GM12878 (cell line): ENCODE results near the gene MEIS2. TPM values are rescaled to one million over a fixed set of nuclear protein-coding genes. Genes with fewer than 3 reads are reported as not detected.

Experiments used
- ATAC-seq: fragments of 200-7000 bp; cut with Tn5 transposase; 3 replicates; pipeline ENCODE4 v1.9.1; 2020; ENCODE audit warnings: mild to moderate bottlenecking, moderate library complexity
- BruUV-seq: library from RNA; stranded (reverse); fragments of 400-500 nt; replicated peaks from 2 replicates; lab custom pipeline; 2021; lab: Mats Ljungman, UMichigan
- CTCF ChIA-PET: fragments of 300-600 bp; sonication (Branson Sonifier 250); formaldehyde crosslinking; extraction: SDS; loops from one replicate; lab custom pipeline; 2021; ENCODE audit warnings: inconsistent platforms; lab: Yijun Ruan, JAX
- POLR2A ChIA-PET: fragments of 350-600 bp; formaldehyde crosslinking; extraction: SDS; loops from one replicate; lab custom pipeline; 2021; ENCODE audit warnings: inconsistent platforms; lab: Charles Lee
- RAD21 ChIA-PET: fragments of 300-600 bp; sonication (Branson Sonifier 250); formaldehyde crosslinking; loops from one replicate; lab custom pipeline; 2023; ENCODE audit warnings: antibody characterized with exemption; ENCODE audit not compliant: unreplicated experiment; lab: Charles Lee
- SMC1A ChIA-PET: fragments of 300-600 bp; sonication (Branson Sonifier 250); formaldehyde crosslinking; loops from one replicate; lab custom pipeline; 2023; ENCODE audit not compliant: unreplicated experiment, uncharacterized antibody; lab: Charles Lee
- DNase-seq: peaks from one replicate; pipeline ENCODE4 v3.0.0-alpha.2; 2011; ENCODE audit warnings: low read depth, low spot score
- FAIRE-seq: peaks from 3 replicates; lab custom pipeline; 2011; peaks lifted over from hg19 to GRCh38; lab: Jason Lieb, UNC
- H2AFZ ChIP-seq: 2 replicates; pipeline ENCODE4 v1.6.0; 2011; ENCODE audit warnings: low read depth, low read length, control low read depth; ENCODE audit not compliant: control insufficient read depth
- H3K27ac ChIP-seq: 2 replicates; pipeline ENCODE4 v1.5.1; 2011; ENCODE audit warnings: control low read depth; ENCODE audit not compliant: control insufficient read depth, insufficient read depth
- H3K27me3 ChIP-seq, 2 experiments: replicated peaks in 1 of 2; 2 replicates each; pipeline versions ENCODE4 v1.6.0 to v1.6.1; 2011; ENCODE audit warnings: low read length in 1 of 2; ENCODE audit not compliant: control insufficient read depth in 2 of 2, insufficient read depth in 2 of 2
- H3K36me3 ChIP-seq, 2 experiments: 2 replicates each; pipeline ENCODE4 v1.5.1; 2011; ENCODE audit warnings: low read length in 1 of 2; ENCODE audit not compliant: control insufficient read depth in 2 of 2, insufficient read depth in 2 of 2
- H3K4me1 ChIP-seq: 2 replicates; pipeline ENCODE4 v1.6.1; 2011; ENCODE audit warnings: mild to moderate bottlenecking, low read length, moderate library complexity, mixed read lengths; ENCODE audit not compliant: control insufficient read depth, insufficient read depth
- H3K4me2 ChIP-seq: 2 replicates; pipeline ENCODE4 v1.6.0; 2011; ENCODE audit warnings: control low read depth; ENCODE audit not compliant: control insufficient read depth, insufficient read depth
- H3K4me3 ChIP-seq: fragments of 200-600 bp; sonication (generic); 2 replicates; pipeline ENCODE4 v1.5.1; 2016
- H3K79me2 ChIP-seq: 2 replicates; pipeline ENCODE4 v1.6.0; 2011; ENCODE audit warnings: low read length; ENCODE audit not compliant: control insufficient read depth, insufficient read depth
- H3K9ac ChIP-seq: 2 replicates; pipeline ENCODE4 v1.8.0; 2011; ENCODE audit warnings: low read length, control low read depth, mixed read lengths; ENCODE audit not compliant: control insufficient read depth, insufficient read depth
- H3K9me3 ChIP-seq: replicated peaks from 3 replicates; pipeline ENCODE4 v1.5.1; 2011; ENCODE audit warnings: mild to moderate bottlenecking, low read length; ENCODE audit not compliant: control insufficient read depth, insufficient read depth
- H4K20me1 ChIP-seq: 2 replicates; pipeline ENCODE4 v1.6.0; 2011; ENCODE audit not compliant: control insufficient read depth, insufficient read depth
- FOXK2 ChIP-seq: fragments of 450-650 bp; IDR thresholded peaks from 2 replicates; pipeline ENCODE4 v1.6.1; 2017; ENCODE audit warnings: mild to moderate bottlenecking, moderate library complexity
- IKZF1 ChIP-seq: fragments of 450-650 bp; conservative IDR thresholded peaks from 2 replicates; pipeline ENCODE4 v1.6.1; 2017; ENCODE audit warnings: antibody characterized with exemption, mild to moderate bottlenecking
- IKZF2 ChIP-seq, 2 experiments: fragments of 450-650 bp; IDR thresholded peaks; 2 replicates each; pipeline ENCODE4 v1.6.1; 2017; ENCODE audit warnings: mild to moderate bottlenecking in 2 of 2, moderate library complexity in 2 of 2
- RAD21 ChIP-seq: IDR thresholded peaks from 2 replicates; pipeline ENCODE4 v1.6.1; 2011; ENCODE audit warnings: mild to moderate bottlenecking, low read depth, low read length, moderate library complexity; ENCODE audit not compliant: insufficient read depth
- RFX5 ChIP-seq: IDR thresholded peaks from 2 replicates; pipeline ENCODE4 v1.6.1; 2011; ENCODE audit warnings: low read depth, low read length, improper control_type of control experiment
- SREBF1 ChIP-seq: IDR thresholded peaks from 2 replicates; pipeline ENCODE4 v1.6.1; 2012; ENCODE audit warnings: mild to moderate bottlenecking, low read length
- WGBS: methylation state at CpG from one replicate; pipeline ENCODE4 v1.1.6; 2016; ENCODE audit warnings: low lambda C conversion rate; ENCODE audit not compliant: insufficient replicate concordance, insufficient coverage; ENCODE audit errors: missing lambda C conversion rate; 5-methylcytosine and 5-hydroxymethylcytosine counted together
- in situ Hi-C: fragments of 300-500 bp; cut with MboI; formaldehyde crosslinking; loops from 9 replicates; pipeline ENCODE4 v1.14.3; 2018; ENCODE audit warnings: mixed read lengths
- intact Hi-C: fragments of 100-400 bp; cut with micrococcal nuclease; formaldehyde crosslinking; loops from one replicate; pipeline ENCODE4 v1.14.2; 2022; ENCODE audit not compliant: unreplicated experiment
- polyA plus RNA-seq, 11 experiments: library from polyadenylated mRNA; depleted of rRNA in 4 of 11; unstranded in 6 of 11; stranded (reverse) in 5 of 11; fragments of >200 nt; fragmentation: Nextera tagmentation in 4 of 11; fragmentation: Illumina TruSeq in 1 of 11; extraction: Ambion mirVana in 4 of 11; extraction: Trizol in 1 of 11; gene quantifications; 1 replicate in 1 of 11; 2 replicates in 10 of 11; pipeline versions ENCODE4 v1.2.1 to v1.2.3, GENCODE V29; 2011 to 2016; ENCODE audit warnings: inconsistent platforms in 2 of 11, missing spikeins in 2 of 11, low read depth in 1 of 11
- total RNA-seq, 4 experiments: library from RNA; depleted of rRNA in 3 of 4; stranded (reverse); fragments of >200 nt in 3 of 4; fragmentation: Illumina TruSeq in 1 of 4; extraction: Trizol in 1 of 4; gene quantifications; 2 replicates each; pipeline versions ENCODE4 v1.2.1 to v1.2.3, GENCODE V29; 2013 to 2021
- TF ChIP-seq, protein P1 (sequence below): IDR thresholded peaks from 2 replicates; pipeline ENCODE4 v1.6.1; 2011; ENCODE audit warnings: low read depth, mild to moderate bottlenecking, low read length, moderate library complexity, borderline replicate concordance; ENCODE audit errors: extremely low read depth
- TF ChIP-seq, protein P2 (sequence below): fragments of 450-650 bp; conservative IDR thresholded peaks from 2 replicates; pipeline ENCODE4 v1.6.1; 2017; ENCODE audit warnings: mild to moderate bottlenecking, moderate library complexity
- TF ChIP-seq, protein P3 (sequence below): fragments of 450-650 bp; IDR thresholded peaks from 2 replicates; pipeline ENCODE4 v1.6.1; 2016; ENCODE audit warnings: mild to moderate bottlenecking

MEIS2 gene
- total and polyA plus RNA-seq, 10 of the 15 experiments (the other 5 are each of a cell fraction or from before 2014, with no cell fraction given): 9.2 to 54.0 (median 20.4) TPM

DNA sequence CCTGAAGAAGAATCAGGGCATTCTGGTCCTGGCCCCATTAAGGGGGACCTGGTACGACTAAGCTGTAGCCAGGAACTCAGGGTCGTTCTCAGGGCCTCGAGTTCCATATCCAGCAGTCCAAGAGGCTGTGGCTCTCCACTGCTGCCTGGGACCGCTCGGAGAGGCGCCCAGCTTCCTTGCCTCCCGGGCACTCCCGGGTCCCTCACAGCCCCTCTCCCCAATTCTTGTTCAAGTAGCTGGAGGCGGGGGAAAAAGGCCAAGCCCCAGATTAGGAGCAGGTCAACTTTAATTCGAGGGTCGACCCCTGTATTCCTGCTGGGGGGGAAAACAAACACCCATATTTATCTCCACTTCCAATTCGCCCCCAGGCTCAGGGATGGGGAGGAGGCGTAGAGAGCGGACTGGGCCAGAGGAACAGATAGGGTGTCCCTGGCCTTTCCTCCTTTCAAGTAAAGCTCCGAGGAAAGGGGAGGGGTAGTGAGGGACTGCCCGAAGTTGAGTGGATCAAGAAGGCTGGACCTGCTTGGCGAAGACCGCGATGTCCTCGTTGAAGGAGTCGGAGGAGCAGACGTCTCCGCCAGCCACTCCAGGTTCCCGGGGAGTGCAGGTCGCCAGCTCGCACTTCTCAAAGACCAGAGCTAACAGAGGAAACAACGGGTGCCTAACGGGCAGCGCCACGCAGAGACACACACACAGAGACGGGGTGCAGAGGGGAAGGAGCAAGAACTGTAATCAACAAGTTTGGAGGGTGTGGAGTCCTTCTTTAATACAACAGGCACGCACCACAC, 4.4 kb downstream of the MEIS2 start (continued):
- TF ChIP-seq RAD21 (no peak), SREBF1 (no peak)

DNA sequence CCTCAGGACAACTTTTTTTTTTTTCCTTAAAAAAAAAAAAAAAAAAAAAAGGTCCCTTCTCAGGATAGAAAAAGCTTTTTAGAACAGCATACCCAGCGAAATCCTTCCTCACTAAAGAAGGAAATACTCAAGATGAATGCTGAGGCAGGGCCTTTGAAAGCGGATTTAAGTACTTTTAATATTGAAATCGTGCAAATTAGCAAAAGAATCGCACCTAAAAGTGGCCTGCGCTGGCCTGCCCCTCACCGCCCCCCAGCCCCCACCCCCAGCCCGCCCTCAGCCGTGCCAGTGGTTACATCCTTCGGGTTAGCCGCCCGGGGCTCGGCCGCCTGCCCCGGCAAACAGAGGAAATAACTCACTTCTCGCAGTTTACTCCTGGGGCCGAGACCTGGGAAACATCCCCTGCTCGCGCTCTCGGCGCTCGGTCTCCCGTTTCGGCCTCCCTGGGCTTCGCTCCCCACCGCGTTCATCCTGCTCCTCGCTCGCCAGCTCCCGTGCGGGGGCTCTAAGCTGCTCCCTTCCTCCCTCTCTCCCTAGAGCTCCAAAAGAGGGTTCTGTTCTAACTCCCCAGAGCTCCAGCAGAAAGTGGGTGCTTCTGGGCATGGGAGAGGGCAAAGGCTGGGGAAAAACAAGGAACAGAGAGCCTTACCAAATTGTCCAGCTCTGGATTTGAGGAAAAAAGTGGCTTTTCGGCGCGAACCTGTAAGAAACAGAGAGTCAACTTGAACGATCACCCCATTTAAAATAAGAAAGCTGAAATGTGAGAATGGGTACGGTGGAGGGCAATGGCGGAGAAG, 5.2 kb downstream of the MEIS2 start:
- in situ Hi-C loops: loop anchor here (10.0 kb wide), 1 partner anchor 1570 kb away; no protein-coding TSS in a partner anchor
- H3K79me2 ChIP-seq: peaks cover 28% of the 10 kb centered on the region
- peaks cover 0 to 2% of the 10 kb centered on the region in 2 experiments; a peak in 1 of 4 replicates for H3K36me3 ChIP-seq
- DNase-seq: no peak
- H3K9me3 ChIP-seq: no peaks in the 10 kb centered on the region
- peak overlapping the region; percentile 21; the same call in 1 of the 2 replicates for H2AFZ ChIP-seq
- 39% methylated on average over 35 of the region's 36 CpGs for WGBS
- POLR2A ChIA-PET: interaction anchor here (0.6 to 2.4 kb wide), 9 partner anchors 9 to 1162 kb away, joined by 3 to 13 read pairs (median 5); no protein-coding TSS in a partner anchor
- BruUV-seq: no TSS peak
- CTCF ChIA-PET: interaction anchor here (0.5 to 1.8 kb wide), 7 partner anchors 8 to 211 kb away, joined by 3 to 6 read pairs (median 4); no protein-coding TSS in a partner anchor
- H3K27ac ChIP-seq: peak overlapping the region; percentile 53
- RAD21 ChIA-PET: interaction anchor here (0.6 to 1.1 kb wide), 5 partner anchors 135 to 1548 kb away, joined by 3 to 4 read pairs (median 4); no protein-coding TSS in a partner anchor
- H3K4me2 ChIP-seq: peak overlapping the region; percentile 96
- H4K20me1 ChIP-seq: no peaks in the 10 kb centered on the region
- no peaks in the 10 kb centered on the region; a peak in 1 of 4 replicates for H3K27me3 ChIP-seq
- peak overlapping the region; percentile 68 for H3K9ac ChIP-seq
- peaks cover 13% of the 10 kb centered on the region for H3K4me1 ChIP-seq
- intact Hi-C loops: no loop called here
- SMC1A ChIA-PET: interaction anchor here (0.6 to 4.0 kb wide), 11 partner anchors 11 to 595 kb away, joined by 3 to 31 read pairs (median 3); no protein-coding TSS in a partner anchor
- no peak for FAIRE-seq
- TF ChIP-seq FOXK2 (no peak), IKZF2 (IDR thresholded peaks at IDR 0.05) (0 out of 4 replicates have a peak, but pooled peaks of 1 of the 2 experiments have one; percentile 11), IKZF1 (peak; percentile 29; the same call in 1 of the 2 replicates), RFX5 (no peak)
- TF ChIP-seq, protein P1, sequence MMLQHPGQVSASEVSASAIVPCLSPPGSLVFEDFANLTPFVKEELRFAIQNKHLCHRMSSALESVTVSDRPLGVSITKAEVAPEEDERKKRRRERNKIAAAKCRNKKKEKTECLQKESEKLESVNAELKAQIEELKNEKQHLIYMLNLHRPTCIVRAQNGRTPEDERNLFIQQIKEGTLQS: no peak
- TF ChIP-seq, protein P2, sequence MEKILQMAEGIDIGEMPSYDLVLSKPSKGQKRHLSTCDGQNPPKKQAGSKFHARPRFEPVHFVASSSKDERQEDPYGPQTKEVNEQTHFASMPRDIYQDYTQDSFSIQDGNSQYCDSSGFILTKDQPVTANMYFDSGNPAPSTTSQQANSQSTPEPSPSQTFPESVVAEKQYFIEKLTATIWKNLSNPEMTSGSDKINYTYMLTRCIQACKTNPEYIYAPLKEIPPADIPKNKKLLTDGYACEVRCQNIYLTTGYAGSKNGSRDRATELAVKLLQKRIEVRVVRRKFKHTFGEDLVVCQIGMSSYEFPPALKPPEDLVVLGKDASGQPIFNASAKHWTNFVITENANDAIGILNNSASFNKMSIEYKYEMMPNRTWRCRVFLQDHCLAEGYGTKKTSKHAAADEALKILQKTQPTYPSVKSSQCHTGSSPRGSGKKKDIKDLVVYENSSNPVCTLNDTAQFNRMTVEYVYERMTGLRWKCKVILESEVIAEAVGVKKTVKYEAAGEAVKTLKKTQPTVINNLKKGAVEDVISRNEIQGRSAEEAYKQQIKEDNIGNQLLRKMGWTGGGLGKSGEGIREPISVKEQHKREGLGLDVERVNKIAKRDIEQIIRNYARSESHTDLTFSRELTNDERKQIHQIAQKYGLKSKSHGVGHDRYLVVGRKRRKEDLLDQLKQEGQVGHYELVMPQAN: no peak
- TF ChIP-seq, protein P3, sequence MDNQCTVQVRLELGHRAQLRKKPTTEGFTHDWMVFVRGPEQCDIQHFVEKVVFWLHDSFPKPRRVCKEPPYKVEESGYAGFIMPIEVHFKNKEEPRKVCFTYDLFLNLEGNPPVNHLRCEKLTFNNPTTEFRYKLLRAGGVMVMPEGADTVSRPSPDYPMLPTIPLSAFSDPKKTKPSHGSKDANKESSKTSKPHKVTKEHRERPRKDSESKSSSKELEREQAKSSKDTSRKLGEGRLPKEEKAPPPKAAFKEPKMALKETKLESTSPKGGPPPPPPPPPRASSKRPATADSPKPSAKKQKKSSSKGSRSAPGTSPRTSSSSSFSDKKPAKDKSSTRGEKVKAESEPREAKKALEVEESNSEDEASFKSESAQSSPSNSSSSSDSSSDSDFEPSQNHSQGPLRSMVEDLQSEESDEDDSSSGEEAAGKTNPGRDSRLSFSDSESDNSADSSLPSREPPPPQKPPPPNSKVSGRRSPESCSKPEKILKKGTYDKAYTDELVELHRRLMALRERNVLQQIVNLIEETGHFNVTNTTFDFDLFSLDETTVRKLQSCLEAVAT: 0 out of 2 replicates have a peak, but pooled peaks have one; percentile 29
- peak; percentile 38 for ATAC-seq
- peak overlapping the region; percentile 87 for H3K4me3 ChIP-seq
